Vagina (tissue), 2 donors: ENCODE results near the gene RPN2. TPM values are rescaled to one million over a fixed set of nuclear protein-coding genes. Genes with fewer than 3 reads are reported as not detected.

Source experiments
- DNase-seq, 2 donors: peaks; one replicate each; pipeline ENCODE4 v3.0.0-alpha.2; 2017; ENCODE audit errors: extremely low spot score in 2 of 2
- H3K27ac ChIP-seq: fragments of 200-600 bp; sonication (generic); one replicate; pipeline ENCODE4 v1.5.1; 2019
- H3K27me3 ChIP-seq: fragments of 200-600 bp; sonication (generic); one replicate; pipeline ENCODE4 v1.5.1; 2019
- H3K36me3 ChIP-seq, 2 donors: fragments of 200-600 bp; sonication (generic); one replicate each; pipeline ENCODE4 v1.5.1; 2017 to 2019
- H3K4me1 ChIP-seq: fragments of 200-600 bp; sonication (generic); one replicate; pipeline ENCODE4 v1.5.1; 2019
- H3K4me3 ChIP-seq, 2 donors: fragments of 200-600 bp; sonication (generic); 1 replicate in 1 of 2; 2 replicates in 1 of 2; pipeline ENCODE4 v1.5.1; 2016 to 2019
- H3K9me3 ChIP-seq: fragments of 200-600 bp; sonication (generic); one replicate; pipeline ENCODE4 v1.5.1; 2019
- POLR2A ChIP-seq, 2 donors: fragments of 450-650 bp; IDR thresholded peaks; one replicate each; pipeline ENCODE4 v1.6.1; 2017; ENCODE audit warnings: antibody characterized with exemption in 2 of 2, mild to moderate bottlenecking in 2 of 2, moderate library complexity in 2 of 2
- POLR2AphosphoS5 ChIP-seq, 2 donors: sonication (generic); formaldehyde crosslinking; IDR thresholded peaks; one replicate each; pipeline ENCODE4 v1.9.0; 2017; ENCODE audit warnings: antibody characterized with exemption in 2 of 2, mild to moderate bottlenecking in 2 of 2, low read depth in 1 of 2; ENCODE audit not compliant: insufficient read depth in 1 of 2
- intact Hi-C: fragments of 100-400 bp; cut with DNase I; formaldehyde crosslinking; loops from one replicate; pipeline ENCODE4 v1.15.1; 2023
- total RNA-seq: library from RNA; depleted of rRNA; stranded (reverse); fragments of >200 nt; gene quantifications from one replicate; pipeline ENCODE4 v1.2.3, GENCODE V29; 2016
- TF ChIP-seq, protein P1 (sequence below), 3 experiments: fragments of 450-650 bp in 2 of 3; fragments of 200-600 bp in 1 of 3; sonication (generic) in 1 of 3; IDR thresholded peaks; one replicate each; pipeline ENCODE4 v1.5.1; 2017 to 2019; ENCODE audit warnings: antibody characterized with exemption in 3 of 3, mild to moderate bottlenecking in 2 of 3, moderate library complexity in 2 of 3

RPN2 gene
- total RNA-seq, 1 donor from 2014 or later, result 103 TPM

DNA sequence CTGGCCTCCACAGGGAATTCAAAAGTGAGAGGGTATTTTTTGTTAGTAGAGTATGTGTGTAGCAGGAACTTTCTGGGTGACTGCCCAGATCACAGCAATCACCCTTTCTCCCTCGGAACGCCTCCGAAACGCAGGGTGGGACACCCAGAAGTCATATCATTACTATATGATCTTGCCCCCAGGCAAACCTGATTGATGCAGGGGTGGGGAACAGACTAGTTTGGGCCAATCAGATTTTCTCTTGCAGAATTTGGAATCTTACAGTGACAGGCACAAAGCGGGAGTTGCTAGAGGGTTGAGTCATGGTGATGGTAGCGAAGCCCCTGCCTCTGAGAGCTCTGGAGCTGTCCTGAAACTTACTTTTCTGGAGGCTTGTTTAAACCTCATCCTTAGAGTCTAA, 16.5 kb upstream of the RPN2 start:
- intact Hi-C loops, result no loop called here
- Histone ChIP-seq H3K4me1 (peaks cover 6% of the 10 kb centered on the region), H3K4me3 (no peak overlapping the region), H3K9me3 (no peaks in the 10 kb centered on the region), H3K27ac (no peak overlapping the region), H3K27me3 (no peaks in the 10 kb centered on the region), H3K36me3 (no peaks in the 10 kb centered on the region)
- no peak for DNase-seq
- no peak for TF ChIP-seq POLR2AphosphoS5 (IDR thresholded peaks at IDR 0.05; ENCODE audit: insufficient read depth in 1 of 2, low read depth in 1 of 2)
- TF ChIP-seq, protein P1, sequence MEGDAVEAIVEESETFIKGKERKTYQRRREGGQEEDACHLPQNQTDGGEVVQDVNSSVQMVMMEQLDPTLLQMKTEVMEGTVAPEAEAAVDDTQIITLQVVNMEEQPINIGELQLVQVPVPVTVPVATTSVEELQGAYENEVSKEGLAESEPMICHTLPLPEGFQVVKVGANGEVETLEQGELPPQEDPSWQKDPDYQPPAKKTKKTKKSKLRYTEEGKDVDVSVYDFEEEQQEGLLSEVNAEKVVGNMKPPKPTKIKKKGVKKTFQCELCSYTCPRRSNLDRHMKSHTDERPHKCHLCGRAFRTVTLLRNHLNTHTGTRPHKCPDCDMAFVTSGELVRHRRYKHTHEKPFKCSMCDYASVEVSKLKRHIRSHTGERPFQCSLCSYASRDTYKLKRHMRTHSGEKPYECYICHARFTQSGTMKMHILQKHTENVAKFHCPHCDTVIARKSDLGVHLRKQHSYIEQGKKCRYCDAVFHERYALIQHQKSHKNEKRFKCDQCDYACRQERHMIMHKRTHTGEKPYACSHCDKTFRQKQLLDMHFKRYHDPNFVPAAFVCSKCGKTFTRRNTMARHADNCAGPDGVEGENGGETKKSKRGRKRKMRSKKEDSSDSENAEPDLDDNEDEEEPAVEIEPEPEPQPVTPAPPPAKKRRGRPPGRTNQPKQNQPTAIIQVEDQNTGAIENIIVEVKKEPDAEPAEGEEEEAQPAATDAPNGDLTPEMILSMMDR (IDR thresholded peaks at IDR 0.05), result no peak
- TF ChIP-seq POLR2A (IDR thresholded peaks at IDR 0.05), result no peak

DNA sequence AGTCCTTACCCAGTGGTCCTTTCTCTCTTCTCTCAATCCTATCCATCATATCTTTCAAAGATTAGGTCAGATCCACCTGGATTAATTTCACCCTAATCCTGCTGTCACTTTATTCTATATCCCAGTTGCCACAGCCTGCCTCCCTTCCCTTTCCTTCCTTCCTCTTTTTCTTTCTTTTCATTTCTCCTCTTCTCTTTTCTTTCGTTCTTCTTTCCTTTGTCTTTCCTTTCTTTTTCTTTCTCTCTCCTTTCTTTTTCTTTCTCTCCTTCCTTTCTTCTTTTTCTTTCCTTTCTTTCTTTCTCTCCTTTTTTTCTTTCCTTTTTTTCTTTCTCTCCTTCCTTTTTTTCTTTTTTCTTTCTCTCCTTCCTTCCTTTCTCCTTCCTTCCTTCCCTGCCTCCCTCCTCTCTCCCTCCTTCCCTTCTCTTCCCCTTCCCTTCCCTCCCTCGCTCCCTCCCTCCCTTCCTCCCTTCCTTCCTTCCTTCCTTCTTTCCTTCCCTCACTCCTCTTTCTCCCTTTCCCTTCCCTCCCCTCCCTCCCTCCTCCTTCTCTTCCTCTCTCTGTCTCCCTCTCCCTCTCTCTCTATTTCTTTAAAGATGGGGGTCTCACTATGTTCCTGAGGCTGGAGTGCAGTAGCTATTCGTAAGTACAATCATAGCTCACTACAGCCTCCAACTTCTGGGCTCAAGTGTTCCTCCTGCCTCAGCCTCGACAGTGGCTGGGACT, 15.1 kb upstream of the RPN2 start:
- intact Hi-C loops, result no loop called here
- H3K27me3 ChIP-seq, result no peaks in the 10 kb centered on the region
- no peak for DNase-seq
- H3K4me3 ChIP-seq, result no peak overlapping the region
- TF ChIP-seq POLR2AphosphoS5 (IDR thresholded peaks at IDR 0.05; ENCODE audit: insufficient read depth in 1 of 2, low read depth in 1 of 2), result no peak
- TF ChIP-seq, protein P1 (IDR thresholded peaks at IDR 0.05), result no peak
- TF ChIP-seq POLR2A (IDR thresholded peaks at IDR 0.05), result no peak
- no peaks in the 10 kb centered on the region for H3K9me3 ChIP-seq
- H3K27ac ChIP-seq, result no peak overlapping the region
- H3K4me1 ChIP-seq, result peaks cover 6% of the 10 kb centered on the region
- H3K36me3 ChIP-seq, result no peaks in the 10 kb centered on the region

DNA sequence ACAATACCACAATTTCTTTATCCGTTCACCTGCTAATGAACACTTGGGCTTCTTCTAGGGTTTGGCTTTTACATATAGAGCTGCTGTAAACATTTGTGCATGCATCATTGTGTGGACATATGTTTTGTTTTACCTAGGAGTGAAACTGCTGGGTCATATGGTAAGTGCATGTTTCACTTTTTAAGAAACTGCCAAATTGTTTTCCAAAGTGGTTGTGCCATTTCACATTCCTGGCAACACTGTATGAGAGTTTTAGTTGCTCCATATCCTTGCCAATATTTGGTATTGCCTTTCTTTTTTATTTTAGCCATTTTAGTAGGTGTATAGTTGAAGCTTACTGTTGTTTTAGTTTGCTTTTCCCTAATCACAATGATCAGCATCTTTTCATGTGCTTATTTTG, 14.1 kb upstream of the RPN2 start:
- no peaks in the 10 kb centered on the region for H3K9me3 ChIP-seq
- TF ChIP-seq POLR2AphosphoS5 (IDR thresholded peaks at IDR 0.05; ENCODE audit: insufficient read depth in 1 of 2, low read depth in 1 of 2) (no peak), POLR2A (IDR thresholded peaks at IDR 0.05) (no peak)
- TF ChIP-seq, protein P1 (IDR thresholded peaks at IDR 0.05), result no peak

DNA sequence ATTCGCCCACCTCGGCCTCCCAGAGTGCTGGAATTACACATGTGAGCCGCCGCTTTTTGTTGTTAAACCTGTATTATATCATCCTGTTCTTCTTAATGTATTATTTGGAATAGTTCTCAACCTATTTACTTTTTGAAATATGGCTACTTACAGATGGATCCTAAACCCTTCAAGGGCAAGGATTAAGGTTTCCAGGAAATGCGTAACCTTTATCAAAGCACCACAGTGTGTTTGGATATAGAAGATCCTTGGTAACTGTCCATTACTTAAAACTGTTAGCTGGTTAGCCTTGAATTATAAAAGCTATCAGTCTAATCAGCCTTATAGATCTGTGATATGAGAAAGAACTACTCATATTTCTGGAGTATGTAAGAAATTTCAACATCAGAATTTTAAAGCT, 12.3 kb upstream of the RPN2 start:
- TF ChIP-seq POLR2A (IDR thresholded peaks at IDR 0.05), result no peak
- TF ChIP-seq, protein P1 (IDR thresholded peaks at IDR 0.05), result no peak
- TF ChIP-seq POLR2AphosphoS5 (IDR thresholded peaks at IDR 0.05; ENCODE audit: insufficient read depth in 1 of 2, low read depth in 1 of 2), result no peak
- no peak overlapping the region for H3K27ac ChIP-seq
- H3K4me1 ChIP-seq, result peaks cover 6% of the 10 kb centered on the region
- intact Hi-C loops, result no loop called here
- H3K9me3 ChIP-seq, result no peaks in the 10 kb centered on the region
- H3K4me3 ChIP-seq, result no peak overlapping the region
- H3K36me3 ChIP-seq, result no peaks in the 10 kb centered on the region
- no peak for DNase-seq
- H3K27me3 ChIP-seq, result no peaks in the 10 kb centered on the region

More for the DNA sequence above, 14.1 kb upstream of the RPN2 start:
- Histone ChIP-seq H3K27me3 (no peaks in the 10 kb centered on the region), H3K27ac (no peak overlapping the region), H3K36me3 (no peaks in the 10 kb centered on the region), H3K4me3 (no peak overlapping the region), H3K4me1 (peaks cover 6% of the 10 kb centered on the region)
- no peak for DNase-seq
- intact Hi-C loops, result no loop called here

DNA sequence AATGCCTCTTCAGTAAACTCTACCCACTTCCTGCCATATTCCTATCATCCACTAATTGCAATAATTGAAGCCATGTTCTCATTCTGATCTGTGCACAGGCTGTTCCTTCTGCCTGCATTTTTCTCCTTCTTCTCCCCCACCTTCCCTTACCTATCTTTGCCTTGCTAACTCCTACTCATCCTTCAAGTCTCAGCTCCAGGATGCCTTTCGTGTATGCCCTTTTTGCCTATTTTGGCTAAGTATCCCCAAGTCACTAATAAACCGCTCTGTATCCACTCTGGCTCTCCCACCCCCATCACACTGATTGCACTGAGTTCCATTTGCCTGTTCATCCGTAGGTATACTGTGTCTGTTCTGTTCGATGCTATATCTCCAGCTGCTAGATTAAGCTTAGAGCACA, 6.3 kb upstream of the RPN2 start:
- no peaks in the 10 kb centered on the region for H3K27me3 ChIP-seq
- DNase-seq, result no peak
- H3K36me3 ChIP-seq, result no peaks in the 10 kb centered on the region
- TF ChIP-seq POLR2AphosphoS5 (IDR thresholded peaks at IDR 0.05; ENCODE audit: insufficient read depth in 1 of 2, low read depth in 1 of 2), result no peak
- TF ChIP-seq, protein P1 (IDR thresholded peaks at IDR 0.05), result no peak
- TF ChIP-seq POLR2A (IDR thresholded peaks at IDR 0.05), result no peak
- no peak overlapping the region for H3K27ac ChIP-seq
- no peaks in the 10 kb centered on the region for H3K9me3 ChIP-seq
- intact Hi-C loops, result no loop called here
- H3K4me3 ChIP-seq, result no peak overlapping the region
- no peaks in the 10 kb centered on the region for H3K4me1 ChIP-seq
